Measurements from ENCODE around the gene ULK4. TPM values are rescaled to one million over a fixed set of nuclear protein-coding genes. Genes with fewer than 3 reads are reported as not detected.

The ULK4 gene
- total and polyA plus RNA-seq, 2 experiments from 2014 or later: 1.8 to 3.7 TPM

GRCh38 chr3:41251593-41251992, 710.3 kb downstream of the ULK4 start:
- TF ChIP-seq CTCF (IDR thresholded peaks at IDR 0.05; ENCODE audit: low read depth, low read length): no peak
- H3K4me1 ChIP-seq (ENCODE audit: low read depth): peaks cover 20% of the 10 kb centered on the region
- H3K9me3 ChIP-seq (ENCODE audit: low read depth): no peaks in the 10 kb centered on the region
- H3K27me3 ChIP-seq: no peaks in the 10 kb centered on the region
- no peak overlapping the region for H3K4me3 ChIP-seq
- DNase-seq (ENCODE audit: low read depth in 1 of 2, low spot score in 1 of 2): no peak
- no peaks in the 10 kb centered on the region for H3K36me3 ChIP-seq
- no peak overlapping the region for H3K27ac ChIP-seq

GRCh38 chr3:41250825-41251224, 711.1 kb downstream of the ULK4 start:
- Histone ChIP-seq H3K4me1 (ENCODE audit: low read depth) (peaks cover 20% of the 10 kb centered on the region), H3K4me3 (no peak overlapping the region), H3K36me3 (no peaks in the 10 kb centered on the region), H3K9me3 (ENCODE audit: low read depth) (no peaks in the 10 kb centered on the region), H3K27me3 (no peaks in the 10 kb centered on the region), H3K27ac (no peak overlapping the region)
- no peak for TF ChIP-seq CTCF (IDR thresholded peaks at IDR 0.05; ENCODE audit: low read depth, low read length)
- no peak for DNase-seq (ENCODE audit: low read depth in 1 of 2, low spot score in 1 of 2)

- no peak for TF ChIP-seq CTCF (IDR thresholded peaks at IDR 0.05; ENCODE audit: low read depth, low read length)
- H3K9me3 ChIP-seq (ENCODE audit: low read depth): no peaks in the 10 kb centered on the region
- no peak overlapping the region for H3K27ac ChIP-seq
- H3K36me3 ChIP-seq: no peaks in the 10 kb centered on the region
- DNase-seq (ENCODE audit: low read depth in 1 of 2, low spot score in 1 of 2): no peak
- peaks cover 20% of the 10 kb centered on the region for H3K4me1 ChIP-seq (ENCODE audit: low read depth)
- H3K4me3 ChIP-seq: no peak overlapping the region
- H3K27me3 ChIP-seq: no peaks in the 10 kb centered on the region
Observed at GRCh38 chr3:41249318-41249717, 712.6 kb downstream of the ULK4 start.

GRCh38 chr3:41248525-41248924, 713.4 kb downstream of the ULK4 start:
- no peak for TF ChIP-seq CTCF (IDR thresholded peaks at IDR 0.05; ENCODE audit: low read depth, low read length)
- H3K27ac ChIP-seq: no peak overlapping the region
- no peaks in the 10 kb centered on the region for H3K36me3 ChIP-seq
- no peak for DNase-seq (ENCODE audit: low read depth in 1 of 2, low spot score in 1 of 2)
- no peaks in the 10 kb centered on the region for H3K27me3 ChIP-seq
- H3K9me3 ChIP-seq (ENCODE audit: low read depth): no peaks in the 10 kb centered on the region
- H3K4me3 ChIP-seq: no peak overlapping the region
- H3K4me1 ChIP-seq (ENCODE audit: low read depth): peaks cover 20% of the 10 kb centered on the region

GRCh38 chr3:41247055-41248004, 714.6 kb downstream of the ULK4 start:
- no peaks in the 10 kb centered on the region for H3K9me3 ChIP-seq (ENCODE audit: low read depth)
- TF ChIP-seq CTCF (IDR thresholded peaks at IDR 0.05; ENCODE audit: low read depth, low read length): no peak

More at GRCh38 chr3:41247055-41248004, 714.6 kb downstream of the ULK4 start:
- no peak for DNase-seq (ENCODE audit: low read depth in 1 of 2, low spot score in 1 of 2)
- no peaks in the 10 kb centered on the region for H3K27me3 ChIP-seq
- no peak overlapping the region for H3K4me3 ChIP-seq
- H3K27ac ChIP-seq: peak overlapping the region; percentile 12
- H3K36me3 ChIP-seq: no peaks in the 10 kb centered on the region
- peaks cover 20% of the 10 kb centered on the region for H3K4me1 ChIP-seq (ENCODE audit: low read depth)

All from cardiac muscle cell (in vitro differentiated cells and primary cell).